Retinal pigment epithelial cell (primary cell): ENCODE data around the gene NVL.

Source experiments
- DNase-seq: peaks from one replicate; pipeline ENCODE4 v3.0.0-alpha.2; 2010; ENCODE audit warnings: low read depth
- H3K4me3 ChIP-seq: 2 replicates; pipeline ENCODE4 v1.5.1; 2011; ENCODE audit warnings: mild to moderate bottlenecking, low read length, control low read depth, moderate library complexity
- CTCF ChIP-seq: conservative IDR thresholded peaks from 2 replicates; pipeline ENCODE4 v1.5.1; 2011; ENCODE audit warnings: low read depth, low read length, control low read depth, inconsistent platforms

The NVL gene

GRCh38 chr1:224192082-224192788 lies 137.7 kb downstream of the NVL start:
- no peak for DNase-seq
- TF ChIP-seq CTCF = no peak
- no peak overlapping the region for H3K4me3 ChIP-seq

GRCh38 chr1:224189561-224189960 lies 140.4 kb downstream of the NVL start:
- no peak overlapping the region for H3K4me3 ChIP-seq
- TF ChIP-seq CTCF = no peak
- no peak for DNase-seq

- TF ChIP-seq CTCF = no peak
- no peak for DNase-seq
- no peak overlapping the region for H3K4me3 ChIP-seq
Observed at GRCh38 chr1:224188286-224188685, 141.7 kb downstream of the NVL start.

GRCh38 chr1:224185208-224185607 lies 144.8 kb downstream of the NVL start:
- no peak for TF ChIP-seq CTCF
- H3K4me3 ChIP-seq = no peak overlapping the region

GRCh38 chr1:224183591-224184312 lies 146.2 kb downstream of the NVL start:
- H3K4me3 ChIP-seq = peak overlapping the region; percentile 72
- no peak for DNase-seq
- TF ChIP-seq CTCF = no peak

More at GRCh38 chr1:224185208-224185607, 144.8 kb downstream of the NVL start:
- DNase-seq = no peak

- DNase-seq = no peak
- no peak for TF ChIP-seq CTCF
- H3K4me3 ChIP-seq = peak within 1 kb of the TSS; percentile 72
Observed at GRCh38 chr1:224182866-224183590, 146.9 kb downstream of the NVL start, which contains the start of gene DEGS1. Gene DEGS1, plus strand, starts transcription at chr1:224183240. Its CDS starts 97 bp downstream, at chr1:224183337.
